ENCODE results near the gene RAD51.
A peak's percentile ranks its signal among the peaks of the same experiment; 100 is the strongest.

RAD51 gene

DNA sequence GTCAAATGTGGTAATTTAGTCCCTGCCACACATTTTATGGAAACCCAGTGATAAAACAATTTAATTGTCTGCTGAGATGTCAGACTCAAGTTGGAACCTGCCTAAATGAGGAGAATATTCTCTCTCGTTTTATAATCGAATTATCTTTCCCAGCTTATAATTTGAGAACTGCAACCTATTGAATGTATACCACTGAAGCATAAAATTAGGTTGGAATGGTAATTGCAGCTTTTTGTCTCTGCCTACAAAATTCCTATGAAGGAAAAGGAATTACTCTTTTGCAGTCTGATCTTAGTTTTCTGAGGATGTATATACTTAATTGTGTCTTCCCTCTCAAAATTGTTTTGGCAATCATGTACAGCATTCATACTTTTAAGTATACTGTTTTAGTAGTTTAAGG, 28.9 kb downstream of the RAD51 start:
- no peak for DNase-seq

DNA sequence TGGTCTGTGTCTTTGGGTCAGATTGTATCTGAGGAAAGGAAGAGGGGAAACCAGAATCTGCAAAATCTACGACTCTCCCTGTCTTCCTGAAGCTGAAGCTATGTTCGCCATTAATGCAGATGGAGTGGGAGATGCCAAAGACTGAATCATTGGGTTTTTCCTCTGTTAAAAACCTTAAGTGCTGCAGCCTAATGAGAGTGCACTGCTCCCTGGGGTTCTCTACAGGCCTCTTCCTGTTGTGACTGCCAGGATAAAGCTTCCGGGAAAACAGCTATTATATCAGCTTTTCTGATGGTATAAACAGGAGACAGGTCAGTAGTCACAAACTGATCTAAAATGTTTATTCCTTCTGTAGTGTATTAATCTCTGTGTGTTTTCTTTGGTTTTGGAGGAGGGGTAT, 36.1 kb downstream of the RAD51 start:
- no peak for DNase-seq

DNA sequence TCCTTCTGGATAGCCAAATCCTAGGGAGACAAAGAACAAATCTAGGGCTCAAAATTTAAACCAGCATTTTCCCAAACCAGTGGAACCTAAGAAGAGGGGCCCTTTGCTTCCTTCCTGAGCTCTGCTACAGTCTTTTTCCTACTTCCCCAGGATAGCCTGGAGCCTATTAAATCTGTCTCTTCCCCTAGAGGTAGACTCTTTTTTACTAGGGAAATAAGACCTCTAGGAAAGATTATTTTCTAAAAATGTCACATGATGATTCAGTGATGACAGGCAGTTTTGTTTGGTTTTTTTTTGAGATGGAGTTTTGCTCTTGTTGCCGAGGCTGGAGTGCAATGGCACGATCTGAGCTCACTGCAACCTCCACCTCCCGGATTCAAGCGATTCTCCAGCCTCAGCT, 41.6 kb downstream of the RAD51 start:
- no peak for DNase-seq

- no peak for DNase-seq
Observed at GRCh38 chr15:40737048-40737447, 42.1 kb downstream of the RAD51 start.

DNA sequence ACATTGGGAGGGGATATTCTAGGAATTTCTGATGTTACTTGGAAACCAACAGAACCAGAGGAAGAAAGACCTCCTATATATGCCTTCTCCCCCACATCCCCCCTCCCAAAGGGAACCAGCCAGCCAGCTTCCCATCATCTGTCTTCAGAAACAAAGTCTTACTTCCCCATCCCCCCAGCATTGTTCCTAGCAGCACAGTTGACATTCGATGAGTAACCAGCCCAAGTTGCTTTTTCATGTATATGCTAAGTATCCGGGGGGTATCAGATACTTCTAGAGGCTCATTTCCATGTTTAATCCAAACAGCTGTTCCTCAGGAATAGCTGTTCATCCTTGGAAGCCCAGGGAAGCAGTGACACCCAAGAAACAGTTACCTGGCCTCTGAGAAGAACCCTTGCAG, 44.1 kb downstream of the RAD51 start:
- DNase-seq, result no peak

GRCh38 chr15:40739854-40740253, 44.9 kb downstream of the RAD51 start:
- DNase-seq, result no peak

DNA sequence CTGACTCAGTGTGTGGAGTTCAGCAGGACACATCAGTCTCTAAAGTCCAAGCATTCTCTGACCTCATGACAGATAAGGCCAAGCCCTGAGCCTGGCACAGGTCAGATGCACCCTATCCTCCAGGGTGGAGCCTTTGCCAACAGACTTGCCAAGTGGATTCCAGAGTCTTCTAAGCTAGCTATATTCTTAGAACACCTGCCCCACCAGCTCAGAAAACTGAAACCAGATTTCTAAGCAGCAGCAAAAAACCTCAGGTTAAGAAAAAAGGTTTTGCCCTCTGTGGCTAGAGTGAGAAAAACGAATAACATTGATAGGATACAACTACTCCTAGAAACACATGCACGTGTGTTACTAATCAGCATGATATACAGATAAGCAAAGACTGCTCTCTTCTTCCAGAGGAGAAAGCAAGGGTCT, 48.5 kb downstream of the RAD51 start:
- no peak for DNase-seq

DNA sequence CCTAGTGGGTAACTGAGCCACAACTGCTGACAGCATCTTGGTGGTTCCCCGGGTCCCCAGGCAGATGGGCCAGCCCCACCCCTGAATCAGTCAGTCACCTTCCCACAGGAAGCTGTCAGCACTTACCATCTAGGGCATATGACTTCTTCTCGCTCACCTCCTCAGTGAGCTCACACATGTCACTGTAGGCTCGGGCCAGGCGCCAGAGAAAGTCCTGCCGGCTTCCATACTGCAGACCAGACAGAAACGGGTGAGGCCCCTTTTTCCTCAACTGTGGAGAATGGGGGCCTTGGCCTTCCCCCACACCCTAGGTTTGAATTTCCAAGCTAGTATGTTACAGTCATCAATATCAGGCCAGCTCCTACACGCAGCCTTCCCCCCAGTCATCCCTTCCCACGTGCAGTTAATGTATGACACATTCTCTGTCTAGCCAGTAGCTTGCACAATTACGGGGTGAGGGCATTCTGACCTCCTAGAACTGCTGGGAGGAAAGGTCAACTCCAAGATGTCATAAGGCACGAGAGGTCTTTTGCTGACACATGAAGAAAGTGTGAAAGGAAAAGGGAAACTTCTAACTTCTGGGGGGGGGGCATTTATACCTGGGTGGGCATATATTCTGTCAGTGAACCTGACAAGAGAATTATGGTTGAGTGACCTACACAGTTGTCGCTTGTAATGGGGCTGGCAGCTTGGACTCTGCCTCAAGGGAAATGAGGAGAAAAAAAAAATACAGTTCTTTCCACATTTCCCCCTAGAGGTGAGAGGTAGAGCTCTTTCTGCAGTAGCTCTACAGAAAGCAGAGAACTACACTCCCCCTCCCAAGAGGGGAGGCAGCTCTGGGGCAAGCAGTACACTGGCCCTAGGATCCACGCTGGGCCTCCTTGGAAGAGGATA, 49.2 kb downstream of the RAD51 start:
- peak; percentile 62 for DNase-seq

- DNase-seq, result no peak
Observed at GRCh38 chr15:40744815-40745152, 49.8 kb downstream of the RAD51 start.

GRCh38 chr15:40746916-40747418, 52.0 kb downstream of the RAD51 start:
- DNase-seq, result no peak

- no peak for DNase-seq
Observed at GRCh38 chr15:40747685-40748631, 53.0 kb downstream of the RAD51 start.

DNA sequence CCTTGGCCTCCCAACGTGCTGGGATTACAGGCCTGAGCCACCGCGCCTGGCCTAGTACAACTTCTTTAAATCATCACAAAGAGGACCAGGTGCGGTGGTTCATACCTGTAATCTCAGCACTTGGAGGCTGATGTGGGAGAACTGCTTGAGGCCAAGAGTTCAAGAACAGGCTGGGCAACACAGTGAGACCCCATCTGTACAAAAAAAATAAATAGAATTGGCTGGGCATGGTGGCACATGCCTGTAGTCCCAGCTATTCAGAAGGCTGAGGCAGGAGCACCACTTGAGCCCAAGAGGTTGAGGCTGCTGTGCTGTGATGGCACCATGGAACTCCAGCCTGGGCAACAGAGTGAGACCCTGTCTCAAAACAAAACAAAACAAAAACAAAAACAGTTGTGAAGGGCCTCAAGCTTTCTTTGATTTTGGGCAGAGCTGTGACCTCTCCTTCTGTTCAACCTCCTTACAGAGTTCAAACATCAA, 54.2 kb downstream of the RAD51 start:
- no peak for DNase-seq

DNA sequence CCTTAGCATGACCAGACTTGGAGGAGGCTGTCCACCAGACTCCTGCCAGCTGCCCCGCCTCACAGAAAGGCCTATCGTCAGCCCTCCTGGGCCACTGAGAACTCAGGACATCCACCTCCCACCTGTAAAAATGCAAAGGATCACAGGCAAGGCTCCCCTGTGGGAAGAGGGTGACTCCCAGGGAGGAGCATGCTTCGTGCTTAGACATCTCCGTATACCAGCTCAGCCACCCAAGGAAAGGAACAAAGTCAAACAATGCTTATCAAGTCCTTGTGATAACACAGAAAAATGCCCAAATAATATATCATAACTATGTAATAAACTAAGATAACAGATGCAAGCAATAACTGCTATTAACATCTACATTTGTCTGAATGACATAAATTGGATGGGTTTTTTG, 55.9 kb downstream of the RAD51 start:
- no peak for DNase-seq

DNA sequence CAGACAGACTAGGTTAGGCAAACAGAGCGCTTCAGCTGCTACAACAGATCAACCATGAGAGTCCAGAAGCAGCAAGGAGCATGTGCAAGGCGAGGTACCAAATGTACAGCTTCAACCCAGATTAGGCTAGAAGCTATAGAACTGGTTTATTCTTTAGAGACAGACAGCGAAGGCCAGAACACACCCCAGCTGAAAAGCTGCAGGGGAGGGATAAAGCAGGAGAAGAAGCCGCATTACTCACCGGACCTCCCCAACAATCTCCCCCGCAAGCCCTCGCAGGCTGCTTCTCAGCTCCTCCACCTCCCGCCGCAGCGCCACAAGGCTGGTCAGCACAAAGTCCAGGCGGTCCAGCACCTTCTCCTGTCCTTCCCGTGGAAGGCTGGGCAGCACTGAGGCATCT, 56.8 kb downstream of the RAD51 start:
- no peak for DNase-seq

GRCh38 chr15:40754574-40754882, 59.6 kb downstream of the RAD51 start:
- DNase-seq, result peak; percentile 30

GRCh38 chr15:40754883-40755811, 60.2 kb downstream of the RAD51 start, which contains the start of gene RMDN3:
Gene RMDN3 (minus strand): TSS chr15:40755254. CDS start chr15:40754783, 471 bp downstream.
- peak; percentile 94 for DNase-seq

- DNase-seq, result no peak
Observed at GRCh38 chr15:40755812-40756208, 60.8 kb downstream of the RAD51 start.

DNA sequence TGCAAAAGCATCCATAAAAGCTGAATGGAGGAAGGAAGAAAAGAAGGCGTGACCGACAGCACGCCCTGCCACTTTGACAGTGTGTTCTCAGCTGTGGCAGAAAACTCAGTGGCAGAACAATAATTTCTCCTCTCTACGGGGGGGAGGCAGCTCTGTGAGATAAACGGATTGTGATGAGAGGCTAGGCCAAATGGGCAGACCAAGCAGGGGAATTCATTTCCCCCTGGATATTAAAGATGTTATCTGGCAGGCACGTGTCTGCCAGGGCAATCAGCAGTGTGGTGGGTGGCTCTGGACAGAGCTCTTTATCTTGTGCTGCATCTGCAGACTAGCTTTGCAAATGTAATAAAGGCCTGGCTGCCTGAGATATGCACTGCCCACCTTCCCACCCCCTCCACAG, 62.0 kb downstream of the RAD51 start:
- no peak for DNase-seq

- no peak for DNase-seq
Observed at GRCh38 chr15:40759961-40760360, 65.0 kb downstream of the RAD51 start.

- no peak for DNase-seq
Observed at GRCh38 chr15:40762919-40763800, 68.2 kb downstream of the RAD51 start.

Measured in activated CD8-positive, alpha-beta memory T cell treated with anti-CD3 and anti-CD28 coated beads, Interleukin-2, amount 50 U/mL, for 4 hours (primary cell).